GM18858 (cell line): Measurements from ENCODE around the gene C1S.
"Not testable (repeated sequence)": the region's sequence is repeated elsewhere in the genome, so short reads cannot be mapped to it uniquely, and the experiment has no call there.

Experiments used
- ATAC-seq: cut with Tn5 transposase; IDR thresholded peaks from one replicate; pipeline ENCODE4 v1.9.1; 2021; ENCODE audit not compliant: unreplicated experiment

The C1S gene

GRCh38 chr12:7046383-7047105 lies 14.0 kb upstream of the C1S start:
- no peak for ATAC-seq

- no peak for ATAC-seq
Measured at GRCh38 chr12:7047306-7047705, 13.2 kb upstream of the C1S start.

- not testable (repeated sequence) for ATAC-seq
Measured at GRCh38 chr12:7049445-7049951, 11.0 kb upstream of the C1S start.

GRCh38 chr12:7049973-7050372 lies 10.5 kb upstream of the C1S start:
- not testable (repeated sequence) for ATAC-seq

GRCh38 chr12:7054925-7055324 lies 5.6 kb upstream of the C1S start:
- ATAC-seq, result no peak

- not testable (repeated sequence) for ATAC-seq
Measured at GRCh38 chr12:7055736-7056135, 4.8 kb upstream of the C1S start.

- no peak for ATAC-seq
Measured at GRCh38 chr12:7058163-7058845, 2.2 kb upstream of the C1S start.

- no peak for ATAC-seq
Measured at GRCh38 chr12:7058850-7059395, 1.6 kb upstream of the C1S start.

GRCh38 chr12:7059780-7060179 lies 738 bp upstream of the C1S start:
- ATAC-seq, result no peak

- ATAC-seq, result no peak
Measured at GRCh38 chr12:7061138-7061537, 620 bp downstream of the C1S start.

GRCh38 chr12:7061596-7061995 lies 1.1 kb downstream of the C1S start:
- ATAC-seq, result no peak

- ATAC-seq, result no peak
Measured at GRCh38 chr12:7064516-7064915, 4.0 kb downstream of the C1S start.

GRCh38 chr12:7065073-7065623 lies 4.6 kb downstream of the C1S start:
- no peak for ATAC-seq

- no peak for ATAC-seq
Measured at GRCh38 chr12:7066596-7066995, 6.1 kb downstream of the C1S start.

GRCh38 chr12:7067096-7067495 lies 6.6 kb downstream of the C1S start:
- ATAC-seq, result no peak

GRCh38 chr12:7068240-7068993 lies 7.9 kb downstream of the C1S start:
- ATAC-seq, result no peak

GRCh38 chr12:7068994-7069346 lies 8.5 kb downstream of the C1S start:
- no peak for ATAC-seq

- no peak for ATAC-seq
Measured at GRCh38 chr12:7069386-7069785, 8.9 kb downstream of the C1S start.

GRCh38 chr12:7072035-7072434 lies 11.5 kb downstream of the C1S start:
- no peak for ATAC-seq

GRCh38 chr12:7072554-7072953 lies 12.0 kb downstream of the C1S start:
- no peak for ATAC-seq

- no peak for ATAC-seq
Measured at GRCh38 chr12:7073946-7074345, 13.4 kb downstream of the C1S start.
